OCI-LY7 (cell line): ENCODE measurements around the gene TMC1.

ENCODE experiments used
- CTCF ChIP-seq: fragments of 200-600 bp; sonication (generic); conservative IDR thresholded peaks from 2 replicates; pipeline ENCODE4 v1.5.1; 2014; ENCODE audit warnings: mild to moderate bottlenecking, antibody characterized with exemption, low read length, moderate library complexity, mixed read lengths
- EZH2phosphoT487 ChIP-seq: fragments of 200-600 bp; sonication (generic); IDR thresholded peaks from 2 replicates; pipeline ENCODE4 v1.6.1; 2018; ENCODE audit warnings: low read depth, borderline replicate concordance, mild to moderate bottlenecking, mixed run types, antibody characterized with exemption, low read length, moderate library complexity, mixed read lengths

GRCh38 chr9:72506615-72507014, 14.8 kb upstream of the TMC1 start:
- TF ChIP-seq CTCF (no peak), EZH2phosphoT487 (no peak)
